ENCODE results near the gene PTPRD.

Gene PTPRD

DNA sequence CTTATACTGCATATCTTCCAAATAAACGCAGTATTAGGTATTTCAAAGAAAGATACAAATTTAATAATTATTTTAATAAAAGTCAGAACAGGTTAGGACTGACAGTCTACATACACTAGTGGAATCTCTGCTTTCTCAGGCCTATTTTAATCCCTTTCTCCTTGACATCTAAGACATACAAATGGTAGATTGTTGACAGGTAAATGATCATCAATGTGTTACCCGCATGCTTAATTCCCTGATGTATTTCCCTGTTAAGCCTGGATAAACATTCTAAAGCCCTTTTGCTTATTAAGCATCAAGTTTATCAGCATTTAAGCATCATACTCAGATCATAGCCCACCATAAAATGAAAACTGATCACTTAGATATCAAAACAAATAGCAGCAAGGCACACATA is 576.7 kb downstream of the PTPRD start:
- DNase-seq (ENCODE audit: insufficient read length) (no peak), FAIRE-seq (no peak)
- no peak for TF ChIP-seq POLR2AphosphoS5 (IDR thresholded peaks at IDR 0.05; ENCODE audit: low read depth, low read length)

DNA sequence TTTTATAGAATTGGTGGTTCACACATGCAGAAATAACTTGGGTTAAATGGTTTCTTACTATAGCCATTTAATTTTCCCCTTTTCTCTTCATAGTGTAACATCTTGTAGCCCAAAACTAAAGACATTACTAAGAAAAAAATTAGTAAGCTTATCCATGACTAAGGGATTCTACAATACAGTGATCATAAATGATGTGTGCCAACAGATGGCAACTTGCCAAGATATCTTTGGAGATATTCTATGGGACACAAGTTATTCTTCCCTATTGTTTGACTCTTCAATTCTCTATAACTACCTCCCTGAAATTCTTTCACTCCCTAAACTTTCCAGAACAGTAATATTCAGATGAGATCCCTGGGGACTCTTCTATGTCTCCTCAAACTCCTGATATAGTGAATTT is 580.6 kb downstream of the PTPRD start:
- FAIRE-seq (no peak), DNase-seq (ENCODE audit: insufficient read length) (no peak)
- TF ChIP-seq TAF1 (IDR thresholded peaks at IDR 0.05; ENCODE audit: borderline replicate concordance, low read depth, low read length) = no peak
- TF ChIP-seq POLR2A (IDR thresholded peaks at IDR 0.05; ENCODE audit: low read depth, low read length) = no peak
- TF ChIP-seq POLR2AphosphoS5 (IDR thresholded peaks at IDR 0.05; ENCODE audit: low read depth, low read length) = no peak

DNA sequence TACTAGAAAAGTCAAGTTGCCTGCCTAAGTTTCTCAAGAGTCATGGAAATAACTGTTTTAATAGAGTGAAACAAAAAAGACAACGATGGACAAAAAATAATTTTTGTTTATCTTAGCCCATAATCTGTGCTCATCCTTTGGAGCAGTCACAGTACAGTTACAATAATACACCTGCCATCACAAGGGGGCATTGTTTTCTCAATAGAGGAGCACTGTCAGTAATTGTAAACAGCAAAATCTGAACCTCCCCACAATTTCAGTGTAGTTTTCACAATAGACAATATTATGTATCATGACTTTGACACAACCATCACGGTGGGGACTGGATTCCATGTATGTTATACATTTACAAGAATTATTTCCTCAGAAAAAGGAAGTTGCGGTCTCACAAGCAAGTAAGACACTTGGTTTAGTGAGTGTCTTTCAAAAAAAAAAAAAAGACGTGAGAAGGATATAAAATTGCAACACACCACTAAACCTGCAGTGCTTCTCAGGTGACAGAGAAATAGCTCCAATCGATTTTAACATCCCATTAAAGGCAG is 586.3 kb downstream of the PTPRD start:
- DNase-seq (ENCODE audit: insufficient read length) (no peak), FAIRE-seq (no peak)
- no peak for TF ChIP-seq TAF1 (IDR thresholded peaks at IDR 0.05; ENCODE audit: borderline replicate concordance, low read depth, low read length)
- no peak for TF ChIP-seq POLR2AphosphoS5 (IDR thresholded peaks at IDR 0.05; ENCODE audit: low read depth, low read length)
- TF ChIP-seq POLR2A (IDR thresholded peaks at IDR 0.05; ENCODE audit: low read depth, low read length) = no peak

DNA sequence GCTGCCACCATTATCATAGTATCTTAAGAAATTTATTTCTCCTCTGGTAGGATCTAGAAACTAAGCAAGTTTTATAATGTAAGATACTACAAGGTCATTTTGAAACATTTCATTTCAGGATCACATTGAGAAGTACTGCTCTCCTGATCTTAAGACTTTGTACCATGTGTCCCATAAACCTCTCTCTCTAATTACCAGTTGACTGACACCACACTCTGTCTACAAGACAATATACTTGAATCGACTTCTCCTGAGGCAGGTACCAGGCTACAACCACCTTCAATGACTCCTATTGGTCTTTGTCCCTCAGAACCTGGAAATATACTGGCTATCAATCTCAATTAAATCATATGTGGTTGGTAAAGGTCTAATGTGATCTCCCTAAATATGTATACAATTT is 597.0 kb downstream of the PTPRD start:
- no peak for DNase-seq (ENCODE audit: insufficient read length)
- TF ChIP-seq POLR2A (IDR thresholded peaks at IDR 0.05; ENCODE audit: low read depth, low read length) = no peak
- no peak for TF ChIP-seq TAF1 (IDR thresholded peaks at IDR 0.05; ENCODE audit: borderline replicate concordance, low read depth, low read length)
- no peak for TF ChIP-seq POLR2AphosphoS5 (IDR thresholded peaks at IDR 0.05; ENCODE audit: low read depth, low read length)
- no peak for FAIRE-seq

DNA sequence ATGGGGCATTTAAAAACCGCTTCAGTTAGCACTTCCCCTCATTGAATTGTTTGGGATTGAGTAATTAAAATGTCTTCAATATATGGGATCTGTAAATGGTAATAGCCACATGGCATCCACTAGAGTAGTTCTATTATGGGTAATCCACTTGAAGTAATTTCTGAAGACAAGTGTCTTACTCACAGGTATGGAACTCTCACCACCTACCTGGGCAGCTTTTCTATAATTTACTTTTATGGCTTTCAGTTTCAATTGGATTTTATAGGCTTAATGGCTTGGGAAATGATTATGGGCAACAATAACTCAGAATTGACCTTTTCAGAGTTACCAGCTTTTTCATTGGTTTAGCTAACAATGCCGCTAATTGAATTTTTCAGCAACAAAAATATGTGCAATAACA is 597.9 kb downstream of the PTPRD start:
- FAIRE-seq (no peak), DNase-seq (ENCODE audit: insufficient read length) (no peak)
- TF ChIP-seq POLR2AphosphoS5 (IDR thresholded peaks at IDR 0.05; ENCODE audit: low read depth, low read length) (no peak), TAF1 (IDR thresholded peaks at IDR 0.05; ENCODE audit: borderline replicate concordance, low read depth, low read length) (no peak), POLR2A (IDR thresholded peaks at IDR 0.05; ENCODE audit: low read depth, low read length) (no peak)

DNA sequence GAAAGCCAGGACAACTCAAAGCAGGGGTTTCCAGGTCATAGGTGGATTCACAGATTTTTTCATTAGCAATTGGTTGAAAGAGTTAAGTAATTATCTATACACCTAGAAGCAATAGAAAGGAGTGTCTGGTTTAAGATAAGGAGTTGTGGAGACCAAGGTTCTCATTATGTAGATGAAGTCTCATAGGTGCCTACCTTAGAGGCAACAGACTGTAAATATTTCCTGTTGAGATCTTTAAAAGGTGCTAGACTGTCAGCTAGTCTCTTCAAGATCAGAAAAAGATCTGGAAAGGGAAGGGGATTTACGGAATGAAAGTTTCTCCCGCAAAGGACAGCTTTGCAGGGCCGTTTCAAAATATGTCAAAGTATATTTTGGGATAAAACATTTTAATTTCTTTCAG is 603.4 kb downstream of the PTPRD start:
- no peak for DNase-seq (ENCODE audit: insufficient read length)
- TF ChIP-seq POLR2AphosphoS5 (IDR thresholded peaks at IDR 0.05; ENCODE audit: low read depth, low read length) (no peak), TAF1 (IDR thresholded peaks at IDR 0.05; ENCODE audit: borderline replicate concordance, low read depth, low read length) (no peak), POLR2A (IDR thresholded peaks at IDR 0.05; ENCODE audit: low read depth, low read length) (no peak)
- FAIRE-seq = no peak

DNA sequence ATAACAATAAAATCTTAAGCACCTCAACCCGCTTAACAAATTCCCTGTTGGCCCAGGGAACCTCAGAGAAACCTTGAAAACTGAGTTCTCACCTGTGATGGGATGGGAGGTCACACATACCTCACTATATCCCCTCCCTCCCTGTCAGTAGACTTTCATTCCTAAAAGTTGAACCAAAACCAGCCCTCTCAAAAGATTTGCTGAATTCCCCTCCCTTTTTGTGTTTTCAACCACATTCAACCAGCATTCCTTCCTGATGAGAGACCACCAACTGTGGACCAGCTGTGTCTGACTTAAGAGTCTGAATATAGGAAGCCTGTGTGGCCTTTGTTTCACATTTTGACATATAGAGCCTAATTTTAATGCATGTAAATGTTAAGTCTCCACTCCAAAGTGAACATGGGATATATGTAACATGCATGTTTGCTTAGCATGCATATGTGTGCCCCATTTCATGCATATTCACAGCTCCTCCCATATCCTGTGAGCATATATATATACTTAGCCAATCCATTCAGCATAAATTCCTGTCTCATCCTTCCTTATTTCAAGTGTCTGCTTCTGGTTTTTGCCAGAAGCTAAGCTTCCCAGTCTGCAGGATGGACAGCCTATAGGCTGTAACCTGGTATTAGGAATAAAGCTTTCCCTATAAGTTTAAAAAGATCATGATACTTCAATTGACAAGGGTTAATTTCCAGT is 604.6 kb downstream of the PTPRD start:
- DNase-seq (ENCODE audit: insufficient read length) (no peak), FAIRE-seq (no peak)
- TF ChIP-seq TAF1 (IDR thresholded peaks at IDR 0.05; ENCODE audit: borderline replicate concordance, low read depth, low read length) = no peak
- no peak for TF ChIP-seq POLR2A (IDR thresholded peaks at IDR 0.05; ENCODE audit: low read depth, low read length)
- TF ChIP-seq POLR2AphosphoS5 (IDR thresholded peaks at IDR 0.05; ENCODE audit: low read depth, low read length) = no peak

DNA sequence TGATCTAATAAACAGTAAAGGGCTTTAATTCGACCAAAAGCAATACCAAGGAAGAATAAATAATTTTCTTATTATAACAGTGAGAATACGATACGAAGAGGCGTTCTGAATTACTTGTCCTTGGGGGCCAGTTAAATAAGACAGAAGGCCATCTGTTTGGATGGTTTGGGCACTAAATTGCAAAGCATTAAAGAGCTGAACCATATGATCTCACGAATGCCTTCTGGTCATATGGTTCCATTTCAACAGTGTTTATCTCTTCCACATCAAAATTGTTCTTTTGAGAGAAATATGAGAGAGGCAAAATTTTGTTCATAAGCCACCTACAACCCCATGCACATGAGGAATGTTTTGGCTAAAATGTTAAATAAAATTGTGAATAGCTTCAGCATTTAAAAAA is 605.4 kb downstream of the PTPRD start:
- DNase-seq (ENCODE audit: insufficient read length) (no peak), FAIRE-seq (no peak)
- TF ChIP-seq POLR2AphosphoS5 (IDR thresholded peaks at IDR 0.05; ENCODE audit: low read depth, low read length) = no peak
- no peak for TF ChIP-seq TAF1 (IDR thresholded peaks at IDR 0.05; ENCODE audit: borderline replicate concordance, low read depth, low read length)

DNA sequence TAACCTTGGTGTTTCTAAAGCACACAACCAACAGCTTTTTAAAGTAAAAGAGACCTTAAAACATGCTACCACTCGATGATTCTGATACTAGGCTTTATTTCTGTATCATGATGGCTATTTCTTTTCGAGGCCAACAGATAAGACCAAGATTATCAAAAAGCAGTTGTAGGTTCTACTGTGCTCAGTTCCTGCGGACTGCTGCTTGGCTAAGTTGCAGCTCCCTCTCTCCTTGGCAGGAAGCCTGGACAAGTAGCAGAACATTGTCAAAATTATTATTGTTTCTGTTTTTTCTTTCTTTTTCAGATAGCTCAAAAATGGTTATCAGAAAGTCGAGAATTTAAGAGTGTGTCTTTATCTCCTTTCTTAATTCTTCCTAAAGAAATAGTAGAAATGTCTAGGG is 607.6 kb downstream of the PTPRD start:
- DNase-seq (ENCODE audit: insufficient read length) (no peak), FAIRE-seq (no peak)
- TF ChIP-seq TAF1 (IDR thresholded peaks at IDR 0.05; ENCODE audit: borderline replicate concordance, low read depth, low read length) (no peak), POLR2A (IDR thresholded peaks at IDR 0.05; ENCODE audit: low read depth, low read length) (no peak)

DNA sequence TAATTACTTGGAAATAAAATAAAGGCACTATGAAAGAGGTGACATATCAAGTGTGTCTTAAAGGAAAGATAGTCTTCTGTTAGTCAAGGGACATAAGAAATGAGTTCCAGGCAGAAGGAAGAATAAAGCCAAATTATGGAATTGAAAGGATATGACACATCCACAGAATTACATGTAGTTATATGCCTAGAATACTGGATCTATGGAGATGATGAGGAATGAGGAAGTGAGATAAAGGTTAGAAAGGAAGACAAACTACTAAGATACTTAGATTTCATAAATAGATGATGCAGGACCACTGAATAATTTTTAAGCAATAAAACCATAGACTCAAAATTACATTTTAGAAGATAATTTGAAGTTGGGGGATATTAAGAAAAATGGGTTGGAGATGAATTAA is 609.8 kb downstream of the PTPRD start:
- no peak for DNase-seq (ENCODE audit: insufficient read length)
- FAIRE-seq = no peak

DNA sequence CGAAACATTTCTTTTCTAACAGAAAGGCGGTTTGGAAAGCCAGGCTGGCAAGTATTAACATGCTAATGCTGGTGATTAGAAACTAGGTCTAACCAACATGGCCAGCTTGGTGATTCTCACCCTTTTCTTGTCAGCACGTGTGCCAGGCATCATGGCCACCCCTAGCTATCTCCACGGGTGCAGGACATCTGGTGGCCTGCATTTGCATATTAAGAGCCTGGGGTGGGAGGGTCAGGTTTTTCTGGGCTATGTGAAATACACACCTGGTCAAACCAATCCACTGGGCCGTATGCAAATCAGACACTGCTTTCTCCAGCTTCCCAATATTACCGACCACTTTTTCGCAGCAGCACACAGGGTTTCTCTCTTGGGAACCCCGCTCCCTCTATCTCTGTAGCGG is 612.1 kb downstream of the PTPRD start:
- FAIRE-seq (no peak), DNase-seq (ENCODE audit: insufficient read length) (no peak)
- TF ChIP-seq TAF1 (IDR thresholded peaks at IDR 0.05; ENCODE audit: borderline replicate concordance, low read depth, low read length) (no peak), POLR2A (IDR thresholded peaks at IDR 0.05; ENCODE audit: low read depth, low read length) (no peak), POLR2AphosphoS5 (IDR thresholded peaks at IDR 0.05; ENCODE audit: low read depth, low read length) (no peak)

More for the DNA sequence above, 609.8 kb downstream of the PTPRD start:
- TF ChIP-seq POLR2AphosphoS5 (IDR thresholded peaks at IDR 0.05; ENCODE audit: low read depth, low read length) = no peak
- TF ChIP-seq POLR2A (IDR thresholded peaks at IDR 0.05; ENCODE audit: low read depth, low read length) = no peak
- TF ChIP-seq TAF1 (IDR thresholded peaks at IDR 0.05; ENCODE audit: borderline replicate concordance, low read depth, low read length) = no peak

DNA sequence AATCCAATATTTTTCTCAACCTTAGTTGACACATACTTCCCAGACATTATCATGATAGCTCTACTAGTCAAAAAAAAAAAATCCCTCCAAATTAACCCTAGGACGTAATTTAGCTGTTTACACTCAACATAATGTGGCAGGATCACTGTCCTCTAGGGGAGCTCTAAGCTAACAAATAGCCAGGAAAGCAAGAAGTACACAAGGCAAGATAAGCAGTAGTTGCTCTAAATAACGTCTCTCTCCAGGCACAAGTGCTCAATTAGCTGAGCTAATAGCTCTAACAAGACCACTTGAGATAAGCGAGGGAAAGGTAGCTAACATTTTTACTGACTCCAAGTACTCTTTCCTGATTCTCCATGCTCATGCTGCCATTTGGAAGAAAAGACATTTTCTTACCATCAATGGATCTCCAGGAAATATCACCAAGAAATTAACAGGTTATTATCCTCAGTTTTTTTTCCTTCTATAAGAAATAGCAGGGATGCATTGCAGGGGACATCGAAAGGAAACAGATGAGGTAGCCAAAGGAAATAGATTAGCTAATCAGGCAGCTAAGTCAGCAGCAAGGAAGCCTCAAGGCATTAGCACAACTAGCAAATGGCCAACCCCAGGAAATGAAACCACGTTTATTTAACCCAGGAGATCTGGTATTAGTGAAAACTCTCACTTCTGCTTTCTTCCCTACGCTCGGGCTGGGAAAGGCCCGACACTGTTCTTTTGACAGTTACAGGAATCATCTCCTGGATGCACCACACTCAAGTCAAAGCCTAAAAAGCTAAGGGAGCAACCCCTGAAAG is 614.1 kb downstream of the PTPRD start:
- no peak for DNase-seq (ENCODE audit: insufficient read length)
- no peak for FAIRE-seq
- no peak for TF ChIP-seq POLR2AphosphoS5 (IDR thresholded peaks at IDR 0.05; ENCODE audit: low read depth, low read length)
- no peak for TF ChIP-seq TAF1 (IDR thresholded peaks at IDR 0.05; ENCODE audit: borderline replicate concordance, low read depth, low read length)
- no peak for TF ChIP-seq POLR2A (IDR thresholded peaks at IDR 0.05; ENCODE audit: low read depth, low read length)

Measured in GM12892 (cell line).